Measurements from ENCODE around the gene PTPRG.

DNA sequence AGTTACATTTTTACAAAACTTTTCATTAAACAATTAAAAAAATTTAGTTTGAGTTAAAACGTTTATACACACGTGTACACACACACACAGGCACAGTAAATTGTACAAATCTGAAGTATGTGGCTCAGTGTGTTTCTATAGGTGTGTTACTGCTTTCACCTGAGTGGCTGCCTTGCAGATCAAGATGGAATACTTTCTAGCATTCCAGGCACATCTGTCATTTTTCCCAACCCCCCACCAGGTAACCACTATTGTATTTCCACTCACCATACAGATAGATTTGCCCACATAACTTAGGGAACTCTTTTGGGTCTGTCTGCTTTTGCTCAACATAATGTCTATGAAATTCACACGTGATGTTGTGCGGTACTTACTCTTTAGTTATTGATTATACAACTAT, 141.1 kb downstream of the PTPRG start:
- TF ChIP-seq, protein P1, sequence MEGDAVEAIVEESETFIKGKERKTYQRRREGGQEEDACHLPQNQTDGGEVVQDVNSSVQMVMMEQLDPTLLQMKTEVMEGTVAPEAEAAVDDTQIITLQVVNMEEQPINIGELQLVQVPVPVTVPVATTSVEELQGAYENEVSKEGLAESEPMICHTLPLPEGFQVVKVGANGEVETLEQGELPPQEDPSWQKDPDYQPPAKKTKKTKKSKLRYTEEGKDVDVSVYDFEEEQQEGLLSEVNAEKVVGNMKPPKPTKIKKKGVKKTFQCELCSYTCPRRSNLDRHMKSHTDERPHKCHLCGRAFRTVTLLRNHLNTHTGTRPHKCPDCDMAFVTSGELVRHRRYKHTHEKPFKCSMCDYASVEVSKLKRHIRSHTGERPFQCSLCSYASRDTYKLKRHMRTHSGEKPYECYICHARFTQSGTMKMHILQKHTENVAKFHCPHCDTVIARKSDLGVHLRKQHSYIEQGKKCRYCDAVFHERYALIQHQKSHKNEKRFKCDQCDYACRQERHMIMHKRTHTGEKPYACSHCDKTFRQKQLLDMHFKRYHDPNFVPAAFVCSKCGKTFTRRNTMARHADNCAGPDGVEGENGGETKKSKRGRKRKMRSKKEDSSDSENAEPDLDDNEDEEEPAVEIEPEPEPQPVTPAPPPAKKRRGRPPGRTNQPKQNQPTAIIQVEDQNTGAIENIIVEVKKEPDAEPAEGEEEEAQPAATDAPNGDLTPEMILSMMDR (optimal IDR thresholded peaks at IDR 0.05 in 1 of 3, IDR thresholded peaks at IDR 0.05 in 1 of 3, conservative IDR thresholded peaks at IDR 0.05 in 1 of 3; ENCODE audit: extremely low read depth in 1 of 3, insufficient read depth in 2 of 3, low read length in 3 of 3), result no peak
- no peak for TF ChIP-seq EZH2 (IDR thresholded peaks at IDR 0.05; ENCODE audit: low read length)

Data from keratinocyte (primary cell).